Pancreas (tissue), 10 donors: ENCODE data around the gene PHKG1. TPM values are rescaled to one million over a fixed set of nuclear protein-coding genes. Genes with fewer than 3 reads are reported as not detected.
"Not testable (repeated sequence)": the region's sequence is repeated elsewhere in the genome, so short reads cannot be mapped to it uniquely, and the experiment has no call there.

Experiments used
- ATAC-seq, 4 donors: fragments of 200-7000 bp; cut with Tn5 transposase; one replicate each; pipeline versions ENCODE4 v1.8.0 to v1.9.1; 2020; ENCODE audit warnings: mild to moderate bottlenecking in 4 of 4, moderate library complexity in 4 of 4
- DNase-seq, 6 donors: peaks; one replicate each; pipeline ENCODE4 v3.0.0-alpha.2; 2020
- FAIRE-seq: peaks from 2 replicates; lab custom pipeline; 2012; peaks lifted over from hg19 to GRCh38; lab: Jason Lieb, UNC
- H3K27ac ChIP-seq, 4 donors: fragments of 200-600 bp; sonication (generic); 1 replicate in 3 of 4; 2 replicates in 1 of 4; pipeline versions ENCODE4 v1.5.0 to v1.8.0; 2020
- H3K27me3 ChIP-seq, 4 donors: fragments of 200-600 bp; one replicate each; pipeline ENCODE4 v1.8.0; 2021
- H3K36me3 ChIP-seq, 3 donors: fragments of 200-600 bp; sonication (generic) in 1 of 3; one replicate each; pipeline versions ENCODE4 v1.5.0 to v1.8.0; 2020 to 2021
- H3K4me1 ChIP-seq, 3 donors: fragments of 200-600 bp; one replicate each; pipeline ENCODE4 v1.8.0; 2021
- H3K4me3 ChIP-seq, 4 donors: fragments of 200-600 bp; sonication (generic) in 2 of 4; one replicate each; pipeline versions ENCODE4 v1.5.0 to v1.8.0; 2020 to 2021
- H3K9me3 ChIP-seq, 4 donors: fragments of 200-600 bp; one replicate each; pipeline ENCODE4 v1.8.0; 2021
- CTCF ChIP-seq, 4 donors: fragments of 200-600 bp; sonication (generic) in 3 of 4; IDR thresholded peaks; one replicate each; pipeline versions ENCODE4 v1.5.0 to v1.8.0; 2021; ENCODE audit warnings: antibody characterized with exemption in 4 of 4
- WGBS, 2 donors: extraction: QIAGEN DNeasy Blood & Tissue Kit; methylation state at CpG; one replicate each; pipeline ENCODE4 v1.1.7; 2013; 5-methylcytosine and 5-hydroxymethylcytosine counted together
- intact Hi-C, 3 donors: fragments of 100-400 bp; cut with DNase I; formaldehyde crosslinking; loops; one replicate each; pipeline versions ENCODE4 v1.11.1 to v1.14.2; 2022
- polyA plus RNA-seq, 2 donors: library from polyadenylated mRNA; stranded (reverse); fragments of 200-250 nt; gene quantifications; one replicate each; pipeline ENCODE4 v1.2.3, GENCODE V29; 2013
- total RNA-seq, 6 donors: library from RNA; stranded (reverse); fragmentation: NEBNext Ultra II Directional in 4 of 6; extraction: Animal tissue kit (Norgen Biotek cat#: 25700) in 4 of 6; gene quantifications; one replicate each; pipeline versions ENCODE4 v1.2.1 to v1.2.4, GENCODE V29; 2021 to 2023
- donor health status: healthy with polysubstance abuse.
- donor health status: DM: no; HTN: no; CAD: no; lungs with moderate emphysema.
- donor health status: DM: no; HTN: no; CAD: no.
- donor health status: control.
- donor health status: control.
- donor health status: Bipolar disorder and iron deficiency.
- donor health status: DM: yes; HTN: yes; CAD: no.
- donor health status: DM: no; HTN: no; CAD: no.
- donor health status: DM: no; HTN: no; CAD: no.
- donor health status: DM: yes; HTN: yes; CAD: no.

The PHKG1 gene
- total and polyA plus RNA-seq, 8 donors: 0.16 to 1.6 (median 0.61) TPM

GRCh38 chr7:56121440-56121839 is 28.7 kb upstream of the PHKG1 start:
- 77 to 87% methylated on average over 6 of the region's 6 CpGs for WGBS, 2 donors
- Histone ChIP-seq H3K36me3 (no peaks in the 10 kb centered on the region), H3K9me3 (no peaks in the 10 kb centered on the region), H3K4me1 (no peaks in the 10 kb centered on the region), H3K4me3 (no peak overlapping the region), H3K27me3 (no peaks in the 10 kb centered on the region), H3K27ac (no peak overlapping the region)
- ATAC-seq: no peak
- DNase-seq: no peak
- no peak for TF ChIP-seq CTCF (IDR thresholded peaks at IDR 0.05)
- intact Hi-C loops: no loop called here
- no peak for FAIRE-seq

GRCh38 chr7:56115852-56116538 is 23.2 kb upstream of the PHKG1 start, which contains the start of gene NUPR2:
TSS of gene NUPR2 (minus strand) at chr7:56116417. CDS start at chr7:56116314, 103 bp downstream.
- ATAC-seq (peak; percentile 76 to 93 (median 90)), FAIRE-seq (no peak), DNase-seq (peak in 4 of 6 donors; percentile 21 to 68 (median 51))
- H3K4me3 ChIP-seq: peak within 1 kb of the TSS in 3 of 4 donors; percentile 7 to 36 (median 27)
- no peak for TF ChIP-seq CTCF (IDR thresholded peaks at IDR 0.05)
- no peaks in the 10 kb centered on the region for H3K9me3 ChIP-seq
- H3K27me3 ChIP-seq: no peaks in the 10 kb centered on the region
- H3K4me1 ChIP-seq: no peaks in the 10 kb centered on the region
- no peaks in the 10 kb centered on the region for H3K36me3 ChIP-seq
- intact Hi-C loops: no loop called here
- WGBS, 2 donors: 7 to 10% methylated on average over 56 to 65 of the region's 65 CpGs
- H3K27ac ChIP-seq: no peak within 1 kb of the TSS

GRCh38 chr7:56112244-56112643 is 19.5 kb upstream of the PHKG1 start:
- H3K36me3 ChIP-seq, ATAC-seq, DNase-seq, H3K27ac ChIP-seq, H3K27me3 ChIP-seq, FAIRE-seq, H3K4me1 ChIP-seq, H3K9me3 ChIP-seq, H3K4me3 ChIP-seq, intact Hi-C loops: not testable (repeated sequence)
- 89 to 94% methylated on average over 3 of the region's 3 CpGs for WGBS, 2 donors

- H3K27me3 ChIP-seq: no peaks in the 10 kb centered on the region
- H3K9me3 ChIP-seq: no peaks in the 10 kb centered on the region
- no peak overlapping the region for H3K4me3 ChIP-seq
- H3K27ac ChIP-seq: no peak overlapping the region
- DNase-seq (no peak), FAIRE-seq (no peak), ATAC-seq (no peak)
- no peaks in the 10 kb centered on the region for H3K36me3 ChIP-seq
- no peaks in the 10 kb centered on the region for H3K4me1 ChIP-seq
- WGBS, 2 donors: 63 to 73% methylated on average over 1 of the region's 1 CpG
- no peak for TF ChIP-seq CTCF (IDR thresholded peaks at IDR 0.05)
- intact Hi-C loops: no loop called here
These were observed 17.9 kb upstream of the PHKG1 start for GRCh38 chr7:56110611-56111010.

- Histone ChIP-seq H3K4me3 (no peak overlapping the region), H3K27ac (no peak overlapping the region), H3K36me3 (peaks cover 0 to 14% (median 5%) of the 10 kb centered on the region in 3 donors), H3K9me3 (no peaks in the 10 kb centered on the region), H3K4me1 (peaks cover 0 to 9% (median 0%) of the 10 kb centered on the region in 3 donors), H3K27me3 (no peaks in the 10 kb centered on the region)
- WGBS, 2 donors: 93 to 94% methylated on average over 1 of the region's 1 CpG
- ATAC-seq (no peak), DNase-seq (no peak), FAIRE-seq (no peak)
- no peak for TF ChIP-seq CTCF (IDR thresholded peaks at IDR 0.05)
- intact Hi-C loops: no loop called here
These were observed 15.2 kb upstream of the PHKG1 start for GRCh38 chr7:56107954-56108258.
